GM11168 (cell line): ENCODE results near the gene TGM2.

Source experiments
- in situ Hi-C: fragments of 300-500 bp; cut with MboI; formaldehyde crosslinking; loops from one replicate; pipeline ENCODE4 v1.12.0; 2022; ENCODE audit warnings: low sequenced_read_pairs; ENCODE audit not compliant: unreplicated experiment

The TGM2 gene

GRCh38 chr20:38178581-38178980 lies 13.5 kb upstream of the TGM2 start:
- in situ Hi-C loops: no loop called here

GRCh38 chr20:38178065-38178491 lies 13.0 kb upstream of the TGM2 start:
- in situ Hi-C loops: no loop called here

GRCh38 chr20:38177201-38177600 lies 12.1 kb upstream of the TGM2 start:
- in situ Hi-C loops: no loop called here

- in situ Hi-C loops: no loop called here
Measured at GRCh38 chr20:38175304-38176180, 10.5 kb upstream of the TGM2 start.

GRCh38 chr20:38173237-38174156 lies 8.4 kb upstream of the TGM2 start:
- in situ Hi-C loops: no loop called here

- in situ Hi-C loops: no loop called here
Measured at GRCh38 chr20:38172408-38172807, 7.3 kb upstream of the TGM2 start.

- in situ Hi-C loops: no loop called here
Measured at GRCh38 chr20:38171675-38172043, 6.6 kb upstream of the TGM2 start.

GRCh38 chr20:38170826-38171674 lies 6.0 kb upstream of the TGM2 start:
- in situ Hi-C loops: no loop called here

GRCh38 chr20:38170219-38170825 lies 5.3 kb upstream of the TGM2 start:
- in situ Hi-C loops: no loop called here

- in situ Hi-C loops: loop anchor here (10.0 kb wide), 1 partner anchor 95 kb away; no protein-coding TSS in a partner anchor
Measured at GRCh38 chr20:38169636-38170193, 4.6 kb upstream of the TGM2 start.

- in situ Hi-C loops: loop anchor here (10.0 kb wide), 1 partner anchor 94 kb away; no protein-coding TSS in a partner anchor
Measured at GRCh38 chr20:38168791-38169589, 3.9 kb upstream of the TGM2 start.

- in situ Hi-C loops: loop anchor here (10.0 kb wide), 1 partner anchor 93 kb away; no protein-coding TSS in a partner anchor
Measured at GRCh38 chr20:38167851-38168760, 3.0 kb upstream of the TGM2 start.

GRCh38 chr20:38167328-38167850 lies 2.3 kb upstream of the TGM2 start:
- in situ Hi-C loops: loop anchor here (10.0 kb wide), 1 partner anchor 93 kb away; no protein-coding TSS in a partner anchor

- in situ Hi-C loops: loop anchor here (10.0 kb wide), 1 partner anchor 92 kb away; no protein-coding TSS in a partner anchor
Measured at GRCh38 chr20:38166703-38167233, 1.7 kb upstream of the TGM2 start.

GRCh38 chr20:38165966-38166702 lies 1.1 kb upstream of the TGM2 start:
- in situ Hi-C loops: loop anchor here (10.0 kb wide), 1 partner anchor 91 kb away; no protein-coding TSS in a partner anchor

- in situ Hi-C loops: loop anchor here (10.0 kb wide), 1 partner anchor 90 kb away; no protein-coding TSS in a partner anchor
Measured at GRCh38 chr20:38164624-38165088, 414 bp downstream of the TGM2 start.
